HL-60 (cell line): ENCODE results near the gene CAMK1D.

Experiments used
- CTCF ChIP-seq: IDR thresholded peaks from one replicate; pipeline ENCODE4 v1.5.1; 2011; ENCODE audit warnings: low read length, control low read depth, inconsistent platforms; ENCODE audit not compliant: insufficient read depth
- GABPA ChIP-seq: IDR thresholded peaks from 2 replicates; pipeline ENCODE4 v1.6.1; 2012; ENCODE audit warnings: low read depth
- POLR2AphosphoS5 ChIP-seq: IDR thresholded peaks from 2 replicates; pipeline ENCODE4 v1.6.1; 2012; ENCODE audit warnings: low read depth
- TF ChIP-seq, protein P1 (sequence below): IDR thresholded peaks from 2 replicates; pipeline ENCODE4 v1.6.1; 2012; ENCODE audit warnings: low read depth; ENCODE audit not compliant: insufficient replicate concordance

DNA sequence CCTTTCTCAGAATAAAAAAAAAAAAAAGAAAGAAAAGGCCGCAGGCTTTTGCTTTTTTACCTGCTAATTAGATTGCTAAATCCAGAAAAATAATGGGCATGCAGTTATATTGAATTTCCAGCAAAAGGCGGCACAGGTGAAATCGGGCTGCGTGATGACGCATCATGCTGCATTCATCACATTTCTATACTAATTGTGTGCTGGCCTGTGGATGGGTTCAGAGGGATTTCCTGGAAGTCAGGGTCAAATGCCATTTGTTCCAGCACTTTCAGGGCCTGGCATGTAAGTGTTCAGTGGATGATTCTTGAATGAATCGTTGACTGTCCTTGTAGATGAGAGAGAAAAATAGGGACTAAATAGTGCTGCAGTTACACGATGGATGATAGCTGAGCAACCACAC, 292.7 kb downstream of the CAMK1D start:
- no peak for TF ChIP-seq CTCF
- TF ChIP-seq, protein P1, sequence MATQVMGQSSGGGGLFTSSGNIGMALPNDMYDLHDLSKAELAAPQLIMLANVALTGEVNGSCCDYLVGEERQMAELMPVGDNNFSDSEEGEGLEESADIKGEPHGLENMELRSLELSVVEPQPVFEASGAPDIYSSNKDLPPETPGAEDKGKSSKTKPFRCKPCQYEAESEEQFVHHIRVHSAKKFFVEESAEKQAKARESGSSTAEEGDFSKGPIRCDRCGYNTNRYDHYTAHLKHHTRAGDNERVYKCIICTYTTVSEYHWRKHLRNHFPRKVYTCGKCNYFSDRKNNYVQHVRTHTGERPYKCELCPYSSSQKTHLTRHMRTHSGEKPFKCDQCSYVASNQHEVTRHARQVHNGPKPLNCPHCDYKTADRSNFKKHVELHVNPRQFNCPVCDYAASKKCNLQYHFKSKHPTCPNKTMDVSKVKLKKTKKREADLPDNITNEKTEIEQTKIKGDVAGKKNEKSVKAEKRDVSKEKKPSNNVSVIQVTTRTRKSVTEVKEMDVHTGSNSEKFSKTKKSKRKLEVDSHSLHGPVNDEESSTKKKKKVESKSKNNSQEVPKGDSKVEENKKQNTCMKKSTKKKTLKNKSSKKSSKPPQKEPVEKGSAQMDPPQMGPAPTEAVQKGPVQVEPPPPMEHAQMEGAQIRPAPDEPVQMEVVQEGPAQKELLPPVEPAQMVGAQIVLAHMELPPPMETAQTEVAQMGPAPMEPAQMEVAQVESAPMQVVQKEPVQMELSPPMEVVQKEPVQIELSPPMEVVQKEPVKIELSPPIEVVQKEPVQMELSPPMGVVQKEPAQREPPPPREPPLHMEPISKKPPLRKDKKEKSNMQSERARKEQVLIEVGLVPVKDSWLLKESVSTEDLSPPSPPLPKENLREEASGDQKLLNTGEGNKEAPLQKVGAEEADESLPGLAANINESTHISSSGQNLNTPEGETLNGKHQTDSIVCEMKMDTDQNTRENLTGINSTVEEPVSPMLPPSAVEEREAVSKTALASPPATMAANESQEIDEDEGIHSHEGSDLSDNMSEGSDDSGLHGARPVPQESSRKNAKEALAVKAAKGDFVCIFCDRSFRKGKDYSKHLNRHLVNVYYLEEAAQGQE, result no peak
- no peak for TF ChIP-seq GABPA
- TF ChIP-seq POLR2AphosphoS5, result no peak
